Pulmonary artery endothelial cell (primary cell): ENCODE data around the gene TXLNB. TPM values are rescaled to one million over a fixed set of nuclear protein-coding genes. Genes with fewer than 3 reads are reported as not detected.
"Not testable (repeated sequence)": the region's sequence is repeated elsewhere in the genome, so short reads cannot be mapped to it uniquely, and the experiment has no call there.

ENCODE experiments used
- DNase-seq: peaks from one replicate; pipeline ENCODE4 v3.0.0-alpha.2; 2011; ENCODE audit warnings: low read depth, low spot score
- total RNA-seq: library from RNA; depleted of rRNA; stranded (reverse); fragments of >200 nt; gene quantifications from 2 replicates; pipeline ENCODE4 v1.2.3, GENCODE V29; 2014

TXLNB gene
- total RNA-seq, 1 donor from 2014 or later: 0.07 TPM

GRCh38 chr6:139240161-139241010, 51.4 kb downstream of the TXLNB start:
- DNase-seq: peak; percentile 51

GRCh38 chr6:139239064-139239463, 52.7 kb downstream of the TXLNB start:
- DNase-seq: no peak

GRCh38 chr6:139236105-139236504, 55.7 kb downstream of the TXLNB start:
- no peak for DNase-seq

- DNase-seq: no peak
These were observed 56.1 kb downstream of the TXLNB start for GRCh38 chr6:139235661-139236060.

- DNase-seq: not testable (repeated sequence)
These were observed 57.6 kb downstream of the TXLNB start for GRCh38 chr6:139234193-139234592.

- no peak for DNase-seq
These were observed 60.6 kb downstream of the TXLNB start for GRCh38 chr6:139231206-139231605.

GRCh38 chr6:139230391-139230840, 61.4 kb downstream of the TXLNB start:
- no peak for DNase-seq

GRCh38 chr6:139228387-139228786, 63.4 kb downstream of the TXLNB start:
- not testable (repeated sequence) for DNase-seq

- DNase-seq: no peak
These were observed 72.1 kb downstream of the TXLNB start for GRCh38 chr6:139219746-139220145.

GRCh38 chr6:139219271-139219729, 72.5 kb downstream of the TXLNB start:
- DNase-seq: peak; percentile 61

GRCh38 chr6:139212460-139212859, 79.3 kb downstream of the TXLNB start:
- DNase-seq: not testable (repeated sequence)

GRCh38 chr6:139210766-139211165, 81.0 kb downstream of the TXLNB start:
- not testable (repeated sequence) for DNase-seq

GRCh38 chr6:139205843-139206242, 86.0 kb downstream of the TXLNB start:
- DNase-seq: no peak

GRCh38 chr6:139204978-139205377, 86.8 kb downstream of the TXLNB start:
- no peak for DNase-seq

GRCh38 chr6:139201378-139201777, 90.4 kb downstream of the TXLNB start:
- no peak for DNase-seq

- DNase-seq: no peak
These were observed 93.1 kb downstream of the TXLNB start for GRCh38 chr6:139198529-139199288.

GRCh38 chr6:139194740-139195139, 97.1 kb downstream of the TXLNB start:
- DNase-seq: no peak

Other genes starting within 250 kb of the TXLNB start
- 22.5 and 30.1 TPM in 2 replicates for gene HECA, start 156.9 kb downstream of the TXLNB start, total RNA-seq
- 44.4 and 52.2 TPM in 2 replicates for gene CITED2, start 82.7 kb upstream of the TXLNB start, total RNA-seq